ENCODE data around the gene LKAAEAR1.

DNA sequence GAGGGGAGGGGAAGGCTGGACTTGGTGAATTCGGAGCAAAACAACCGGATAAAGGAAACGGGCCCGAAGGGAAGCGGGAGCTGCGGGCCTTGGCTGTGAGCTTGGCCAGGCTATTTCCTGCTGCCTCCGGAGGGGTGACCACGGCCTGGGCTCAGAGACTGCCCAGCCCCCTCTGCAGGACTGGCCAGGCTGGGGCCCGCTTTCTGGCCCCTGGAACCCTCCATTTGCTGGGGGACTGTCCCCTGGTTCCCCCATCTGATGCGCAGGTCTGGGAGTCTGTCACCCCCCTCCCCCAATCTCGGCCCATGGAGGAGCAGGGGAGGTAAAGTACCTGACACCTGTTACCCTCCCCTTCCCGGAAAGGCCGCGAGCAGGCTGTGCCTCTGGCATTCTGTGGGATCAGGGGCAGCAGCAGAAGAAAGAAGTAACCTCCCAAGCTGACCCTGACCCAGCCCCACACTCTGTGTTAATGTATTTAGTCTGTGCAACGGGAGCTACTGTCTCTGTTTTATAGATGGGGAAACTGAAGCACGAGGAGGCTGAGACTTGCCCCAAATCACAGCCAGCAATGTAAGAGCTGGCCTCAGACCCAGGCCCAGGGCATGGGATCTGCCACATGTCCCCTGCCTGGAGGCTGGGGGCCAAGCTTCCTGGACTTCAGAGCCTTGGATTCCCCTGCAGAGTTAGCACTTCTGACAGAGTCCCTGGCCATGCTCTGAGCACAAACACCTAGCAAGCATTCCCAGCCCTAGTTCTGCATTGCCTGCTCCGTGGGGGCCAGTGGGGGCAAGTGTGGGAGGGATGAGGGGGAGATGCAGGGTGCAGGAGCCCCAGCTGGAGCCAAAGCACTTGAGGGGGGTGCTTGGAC, 44.7 kb downstream of the LKAAEAR1 start:
- TF ChIP-seq POLR2A (IDR thresholded peaks at IDR 0.05), result no peak
- TF ChIP-seq, protein P1, sequence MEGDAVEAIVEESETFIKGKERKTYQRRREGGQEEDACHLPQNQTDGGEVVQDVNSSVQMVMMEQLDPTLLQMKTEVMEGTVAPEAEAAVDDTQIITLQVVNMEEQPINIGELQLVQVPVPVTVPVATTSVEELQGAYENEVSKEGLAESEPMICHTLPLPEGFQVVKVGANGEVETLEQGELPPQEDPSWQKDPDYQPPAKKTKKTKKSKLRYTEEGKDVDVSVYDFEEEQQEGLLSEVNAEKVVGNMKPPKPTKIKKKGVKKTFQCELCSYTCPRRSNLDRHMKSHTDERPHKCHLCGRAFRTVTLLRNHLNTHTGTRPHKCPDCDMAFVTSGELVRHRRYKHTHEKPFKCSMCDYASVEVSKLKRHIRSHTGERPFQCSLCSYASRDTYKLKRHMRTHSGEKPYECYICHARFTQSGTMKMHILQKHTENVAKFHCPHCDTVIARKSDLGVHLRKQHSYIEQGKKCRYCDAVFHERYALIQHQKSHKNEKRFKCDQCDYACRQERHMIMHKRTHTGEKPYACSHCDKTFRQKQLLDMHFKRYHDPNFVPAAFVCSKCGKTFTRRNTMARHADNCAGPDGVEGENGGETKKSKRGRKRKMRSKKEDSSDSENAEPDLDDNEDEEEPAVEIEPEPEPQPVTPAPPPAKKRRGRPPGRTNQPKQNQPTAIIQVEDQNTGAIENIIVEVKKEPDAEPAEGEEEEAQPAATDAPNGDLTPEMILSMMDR (IDR thresholded peaks at IDR 0.05 in 4 of 5, conservative IDR thresholded peaks at IDR 0.05 in 1 of 5), result no peak
